Spinal cord (tissue), 10 donors: ENCODE results near the gene COL20A1. TPM values are rescaled to one million over a fixed set of nuclear protein-coding genes. Genes with fewer than 3 reads are reported as not detected.

Experiments used
- DNase-seq, 6 donors: peaks; one replicate each; pipeline versions ENCODE4 v3.0.0 to v3.0.0-alpha.2; 2013 to 2015; ENCODE audit warnings: low spot score in 6 of 6, low read depth in 4 of 6
- H3K27ac ChIP-seq: one replicate; pipeline ENCODE4 v1.5.1; 2013; ENCODE audit warnings: low read depth, low read length, control low read depth
- H3K27me3 ChIP-seq: one replicate; pipeline ENCODE4 v1.6.1; 2013; ENCODE audit warnings: low read length; ENCODE audit not compliant: control insufficient read depth, insufficient read depth
- H3K36me3 ChIP-seq: one replicate; pipeline ENCODE4 v1.6.1; 2013; ENCODE audit warnings: low read length; ENCODE audit not compliant: control insufficient read depth, insufficient read depth
- H3K4me1 ChIP-seq: one replicate; pipeline ENCODE4 v1.6.1; 2013; ENCODE audit warnings: low read length; ENCODE audit not compliant: control insufficient read depth, insufficient read depth
- H3K4me3 ChIP-seq: one replicate; pipeline ENCODE4 v1.5.1; 2013; ENCODE audit warnings: low read depth, low read length, control low read depth
- H3K9me3 ChIP-seq: one replicate; pipeline ENCODE4 v1.6.1; 2013; ENCODE audit warnings: low read length; ENCODE audit not compliant: control insufficient read depth, insufficient read depth
- WGBS: methylation state at CpG from one replicate; pipeline ENCODE4 v1.1.5; 2013; ENCODE audit warnings: missing lambda C conversion rate; ENCODE audit not compliant: insufficient coverage; 5-methylcytosine and 5-hydroxymethylcytosine counted together
- polyA plus RNA-seq, 2 donors: library from polyadenylated mRNA; unstranded; fragments of 120-200 nt; gene quantifications; one replicate each; pipeline ENCODE4 v1.2.1, GENCODE V29; 2013; ENCODE audit not compliant: insufficient read length in 2 of 2
- total RNA-seq, 2 donors: library from RNA; depleted of rRNA in 1 of 2; stranded (reverse); fragments of 120-200 nt in 1 of 2; fragments of >200 nt in 1 of 2; gene quantifications; one replicate each; pipeline versions ENCODE4 v1.2.3 to v1.2.4, GENCODE V29; 2013 to 2014
- donor health status: healthy.

The COL20A1 gene
- total and polyA plus RNA-seq, 4 donors, result 10.3 to 50.9 (median 32.2) TPM

DNA sequence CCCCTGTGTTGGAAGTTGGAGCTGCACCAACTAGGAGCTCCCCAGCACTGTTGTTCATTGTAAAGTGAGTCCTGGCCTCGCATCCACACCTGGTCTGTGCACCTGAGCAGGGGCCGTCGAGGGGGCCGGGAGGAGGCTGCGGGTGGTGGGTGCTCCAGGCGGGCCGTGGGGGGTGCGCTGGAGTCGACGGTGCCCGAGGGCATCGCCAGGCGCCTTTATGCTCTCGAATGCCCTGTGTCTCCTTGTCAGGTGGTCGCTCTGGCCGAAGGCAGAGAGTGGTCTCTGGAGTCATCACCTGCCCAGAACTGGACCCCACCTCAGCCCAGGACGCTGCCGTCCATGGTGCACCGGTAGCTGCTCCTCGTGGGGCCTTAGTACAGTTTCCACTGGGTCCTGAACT is 16.0 kb upstream of the COL20A1 start:
- DNase-seq, result no peak
- H3K27me3 ChIP-seq, result no peaks in the 10 kb centered on the region
- H3K9me3 ChIP-seq, result no peaks in the 10 kb centered on the region
- peaks cover 73% of the 10 kb centered on the region for H3K36me3 ChIP-seq
- no peak overlapping the region for H3K27ac ChIP-seq
- peaks cover 16% of the 10 kb centered on the region for H3K4me1 ChIP-seq
- 97% methylated on average over 18 of the region's 20 CpGs for WGBS
- no peak overlapping the region for H3K4me3 ChIP-seq

DNA sequence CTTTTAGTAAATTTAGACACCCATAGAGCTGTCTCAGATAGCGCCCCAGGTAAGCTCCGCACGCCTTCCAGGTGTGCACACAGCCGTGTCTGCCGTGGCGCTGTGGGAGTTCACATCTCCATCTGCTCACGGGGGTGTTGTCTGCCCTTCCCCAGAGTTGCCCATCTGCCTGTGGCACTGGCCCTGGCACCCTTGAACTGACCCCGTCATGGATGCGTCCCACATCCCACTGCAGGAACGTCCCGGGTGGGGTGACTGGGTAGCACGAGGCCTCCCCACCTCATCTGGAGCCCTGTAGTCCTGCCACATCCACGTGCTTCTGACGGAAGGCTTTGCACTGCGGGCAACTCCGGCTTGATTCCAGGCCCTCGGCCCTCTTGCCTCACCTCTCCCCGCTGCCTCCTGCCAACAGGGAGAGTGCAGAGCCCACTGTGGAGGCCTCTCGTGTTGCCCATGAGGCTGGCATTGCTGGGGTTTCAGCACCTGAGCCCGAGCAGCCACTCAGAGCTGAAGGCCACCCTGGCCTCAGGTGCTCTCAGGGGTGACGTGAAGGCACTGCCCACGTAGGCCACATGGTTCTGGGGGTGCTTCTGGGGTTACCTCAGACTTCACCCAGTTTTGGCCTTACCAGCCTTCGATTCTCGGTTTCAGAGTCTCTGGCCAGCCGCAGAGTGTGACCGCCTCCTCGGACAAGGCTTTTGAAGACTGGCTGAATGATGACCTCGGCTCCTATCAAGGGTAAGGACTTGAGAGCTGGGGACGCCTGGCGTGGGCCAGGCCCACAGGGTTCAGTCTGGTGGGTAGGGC is 15.3 kb upstream of the COL20A1 start:
- no peak for DNase-seq
- 96% methylated on average over 30 of the region's 30 CpGs for WGBS
- peaks cover 80% of the 10 kb centered on the region for H3K36me3 ChIP-seq

DNA sequence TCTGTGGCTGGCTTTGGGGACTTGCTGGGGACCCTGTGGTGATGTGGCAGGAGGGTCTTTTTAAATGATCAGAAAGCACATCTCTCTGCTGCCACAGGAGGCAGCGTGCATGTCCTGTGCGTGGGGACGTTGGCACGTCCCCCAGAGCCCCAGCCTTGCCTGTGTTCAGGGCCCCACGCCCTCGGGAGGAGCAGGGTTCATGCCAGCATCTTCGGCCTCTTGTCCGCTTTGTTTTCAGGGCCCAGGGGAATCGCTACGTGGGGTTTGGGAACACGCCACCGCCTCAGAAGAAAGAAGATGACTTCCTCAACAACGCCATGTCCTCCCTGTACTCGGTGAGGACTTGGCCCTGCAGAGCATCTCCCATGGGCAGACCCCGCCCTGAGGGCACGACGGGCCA is 14.3 kb upstream of the COL20A1 start:
- H3K4me3 ChIP-seq, result no peak overlapping the region
- H3K9me3 ChIP-seq, result no peaks in the 10 kb centered on the region
- H3K27ac ChIP-seq, result no peak overlapping the region
- peaks cover 90% of the 10 kb centered on the region for H3K36me3 ChIP-seq
- H3K27me3 ChIP-seq, result no peaks in the 10 kb centered on the region
- H3K4me1 ChIP-seq, result peaks cover 8% of the 10 kb centered on the region
- no peak for DNase-seq
- WGBS, result 89% methylated on average over 12 of the region's 17 CpGs

More for the DNA sequence above, 15.3 kb upstream of the COL20A1 start:
- Histone ChIP-seq H3K27me3 (no peaks in the 10 kb centered on the region), H3K4me3 (no peak overlapping the region), H3K9me3 (no peaks in the 10 kb centered on the region), H3K27ac (no peak overlapping the region), H3K4me1 (peaks cover 15% of the 10 kb centered on the region)

DNA sequence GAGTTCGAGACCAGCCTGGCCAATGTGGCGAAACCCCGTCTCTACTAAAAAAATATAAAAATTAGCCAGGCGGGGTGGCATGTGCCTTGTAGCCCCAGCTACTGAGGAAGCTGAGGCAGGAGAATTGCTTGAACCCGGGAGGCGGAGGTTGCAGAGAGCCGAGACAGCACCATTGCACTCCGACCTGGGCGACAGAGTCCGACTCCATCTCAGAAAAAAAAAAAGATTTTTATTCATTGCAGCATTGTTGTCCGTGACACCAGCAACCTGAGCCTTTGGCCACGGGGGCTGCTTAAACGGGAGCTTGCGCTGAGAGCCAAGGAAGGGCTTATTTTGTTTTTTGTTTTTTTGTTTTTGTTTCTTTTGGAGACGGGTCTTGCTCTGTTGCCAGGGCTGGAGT is 13.1 kb upstream of the COL20A1 start:
- Histone ChIP-seq H3K9me3 (no peaks in the 10 kb centered on the region), H3K36me3 (peaks cover 100% of the 10 kb centered on the region), H3K4me1 (peaks cover under 1% of the 10 kb centered on the region), H3K4me3 (no peak overlapping the region), H3K27me3 (no peaks in the 10 kb centered on the region), H3K27ac (no peak overlapping the region)
- DNase-seq, result no peak
- WGBS, result 94% methylated on average over 12 of the region's 15 CpGs

DNA sequence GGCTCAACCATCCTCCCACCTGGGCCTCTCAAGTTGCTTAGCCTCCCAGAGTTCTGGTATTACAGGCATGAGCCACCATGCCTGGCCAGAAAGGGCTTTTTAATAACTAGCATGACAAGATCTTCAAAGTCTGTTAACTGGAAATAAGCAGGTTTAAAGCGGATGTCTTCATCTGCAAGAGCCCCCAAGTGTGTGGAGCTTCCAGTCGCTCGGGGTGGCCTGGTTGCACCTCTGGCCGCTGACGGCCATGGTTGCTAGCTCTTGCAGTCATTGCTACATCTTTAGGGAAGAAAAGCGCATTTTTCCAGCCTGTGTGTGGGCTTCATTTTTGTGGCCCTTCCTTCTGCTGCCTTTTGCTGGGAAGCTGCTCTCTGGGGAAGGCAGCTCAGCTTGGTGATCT is 12.6 kb upstream of the COL20A1 start:
- 93% methylated on average over 6 of the region's 6 CpGs for WGBS
- no peak for DNase-seq
- Histone ChIP-seq H3K27ac (no peak overlapping the region), H3K4me1 (peaks cover 4% of the 10 kb centered on the region), H3K4me3 (no peak overlapping the region), H3K36me3 (peaks cover 100% of the 10 kb centered on the region), H3K27me3 (no peaks in the 10 kb centered on the region), H3K9me3 (no peaks in the 10 kb centered on the region)

DNA sequence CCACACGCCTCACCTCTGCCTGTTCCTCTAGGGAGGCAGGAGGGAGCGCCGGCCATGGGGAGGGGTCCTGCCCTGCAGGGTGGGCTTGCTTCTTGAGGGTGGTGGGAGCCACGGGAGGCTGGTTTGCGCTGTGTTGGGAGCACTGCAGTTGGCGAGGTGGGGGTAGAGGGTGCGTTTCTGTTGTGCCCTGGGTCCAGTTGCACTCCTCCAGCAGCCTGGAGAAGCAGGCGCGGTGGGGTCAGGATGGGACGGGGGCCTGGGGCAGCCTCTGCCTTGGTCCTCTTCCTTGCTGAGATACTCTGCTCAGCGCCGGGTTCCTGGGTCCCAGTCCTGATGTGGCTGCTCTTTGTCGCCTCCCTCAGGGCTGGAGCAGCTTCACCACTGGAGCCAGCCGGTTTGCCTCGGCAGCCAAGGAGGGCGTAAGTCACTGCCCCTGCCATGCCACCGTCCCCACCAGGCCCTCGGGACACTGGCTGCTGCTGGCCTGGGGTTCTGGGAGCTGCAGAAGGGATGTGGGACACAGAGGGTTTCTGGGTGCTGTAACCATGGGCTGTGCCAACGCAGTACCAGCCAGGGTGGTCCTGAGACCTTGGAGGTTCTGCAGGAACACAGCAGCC is 11.9 kb upstream of the COL20A1 start:
- H3K27me3 ChIP-seq, result no peaks in the 10 kb centered on the region
- peaks cover 100% of the 10 kb centered on the region for H3K36me3 ChIP-seq
- 67% methylated on average over 19 of the region's 19 CpGs for WGBS
- no peaks in the 10 kb centered on the region for H3K9me3 ChIP-seq
- H3K4me3 ChIP-seq, result no peak overlapping the region
- peaks cover 4% of the 10 kb centered on the region for H3K4me1 ChIP-seq
- no peak for DNase-seq
- H3K27ac ChIP-seq, result no peak overlapping the region

DNA sequence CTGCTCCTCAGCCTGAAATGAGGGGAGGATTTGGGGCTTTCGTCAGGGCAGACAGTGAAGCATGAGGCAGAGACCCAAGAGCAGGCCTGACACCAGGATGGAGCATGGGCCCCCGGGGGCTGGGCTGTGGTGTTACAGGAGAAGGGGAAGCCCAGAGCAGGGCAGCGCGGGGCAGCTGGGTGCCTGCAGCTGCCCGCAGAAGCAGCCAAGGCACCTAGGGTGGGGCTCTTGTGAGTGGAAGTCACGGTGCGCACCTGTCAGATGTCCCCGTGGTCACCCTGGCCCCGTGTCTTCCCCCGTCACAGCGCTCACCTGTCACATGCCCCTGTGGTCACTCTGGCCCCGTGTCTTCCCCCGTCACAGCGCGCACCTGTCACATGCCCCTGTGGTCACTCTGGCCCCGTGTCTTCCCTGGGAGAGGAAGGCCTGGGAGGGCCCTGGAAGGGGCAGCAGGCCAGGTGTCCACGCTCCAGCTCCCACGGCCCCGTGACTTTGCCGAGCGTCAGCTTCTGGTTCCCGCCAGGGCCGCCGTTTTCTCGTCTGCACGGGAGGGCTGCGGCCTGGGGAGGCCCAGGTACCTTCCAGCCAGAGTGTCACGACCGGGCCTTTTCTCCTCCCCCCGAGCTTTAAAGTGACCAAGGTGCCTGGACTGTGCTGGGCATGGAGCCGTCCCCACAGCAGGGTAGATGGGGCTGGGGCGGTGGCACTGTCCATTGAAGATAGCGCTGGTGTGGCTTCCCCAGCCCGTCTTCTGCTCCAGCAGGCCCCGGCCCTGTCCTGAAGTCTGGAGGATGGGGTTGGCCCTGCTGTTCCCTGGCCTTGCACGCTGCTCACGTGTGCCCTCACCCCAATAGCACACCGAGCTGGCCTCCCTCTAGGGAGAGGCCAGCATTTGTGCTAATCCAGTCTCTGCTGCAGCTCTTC is 11.0 kb upstream of the COL20A1 start:
- WGBS, result 95% methylated on average over 38 of the region's 38 CpGs
- Histone ChIP-seq H3K27me3 (no peaks in the 10 kb centered on the region), H3K4me1 (peaks cover 4% of the 10 kb centered on the region), H3K4me3 (no peak overlapping the region), H3K27ac (no peak overlapping the region), H3K9me3 (no peaks in the 10 kb centered on the region), H3K36me3 (peaks cover 100% of the 10 kb centered on the region)
- DNase-seq, result no peak

DNA sequence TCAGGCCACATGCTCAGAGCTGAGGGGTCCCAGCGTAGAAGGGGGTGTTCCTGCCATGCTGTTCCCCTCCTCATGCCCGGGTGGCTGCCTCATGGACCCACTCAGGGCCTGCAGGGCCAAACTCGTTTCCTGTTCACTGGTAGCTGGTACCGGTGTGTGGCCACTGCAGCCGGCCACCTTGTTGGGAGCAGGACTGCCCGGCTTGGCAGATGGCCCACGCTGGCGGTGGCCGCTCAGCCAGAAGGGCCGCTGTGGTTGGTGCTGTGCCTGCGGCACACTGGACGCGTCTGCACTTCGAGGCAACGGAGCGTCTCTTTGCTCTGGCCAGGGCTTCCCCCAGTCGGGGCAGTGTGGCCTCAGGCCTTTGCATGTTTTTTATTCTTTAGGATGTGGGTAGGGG is 10.0 kb upstream of the COL20A1 start:
- no peaks in the 10 kb centered on the region for H3K27me3 ChIP-seq
- H3K36me3 ChIP-seq, result peaks cover 100% of the 10 kb centered on the region
- peaks cover 4% of the 10 kb centered on the region for H3K4me1 ChIP-seq
- DNase-seq, result no peak
- 95% methylated on average over 17 of the region's 17 CpGs for WGBS
- H3K9me3 ChIP-seq, result no peaks in the 10 kb centered on the region
- no peak overlapping the region for H3K27ac ChIP-seq
- H3K4me3 ChIP-seq, result no peak overlapping the region

DNA sequence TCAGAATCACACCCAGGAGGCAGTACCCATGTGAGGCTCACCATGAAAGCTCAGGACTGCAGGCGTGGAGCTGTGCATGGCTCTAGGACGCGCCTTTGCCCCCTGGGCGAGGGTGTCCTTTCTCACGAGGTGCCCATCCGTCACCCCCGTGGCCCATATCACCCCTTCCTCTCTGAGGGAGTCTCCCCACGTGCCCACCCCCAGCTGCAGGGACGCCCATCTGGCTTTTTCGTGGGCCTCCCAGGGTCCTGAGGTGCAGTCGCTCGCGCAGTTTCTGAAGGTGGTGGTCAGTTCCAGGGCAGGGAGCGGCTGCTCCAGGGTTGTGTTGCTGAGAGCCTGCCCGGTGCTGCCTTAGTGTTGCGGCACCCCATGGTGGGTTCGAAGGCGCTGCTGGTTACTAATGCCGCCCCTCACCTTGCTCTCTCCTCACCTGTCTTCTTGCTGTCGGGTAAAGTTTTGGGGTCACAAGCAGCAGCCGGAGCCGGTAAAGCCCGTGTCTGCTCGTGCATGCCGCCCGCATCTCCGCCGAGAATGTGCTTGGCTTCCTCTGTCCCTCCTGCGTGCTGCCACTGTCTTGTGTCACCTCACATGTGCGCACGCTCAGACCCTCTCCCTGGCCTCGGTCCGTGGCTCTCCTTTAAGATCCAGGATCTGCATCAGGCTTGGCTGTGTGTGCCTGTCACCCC is 9.4 kb upstream of the COL20A1 start:
- Histone ChIP-seq H3K4me3 (no peak overlapping the region), H3K4me1 (peaks cover 4% of the 10 kb centered on the region), H3K27ac (no peak overlapping the region), H3K9me3 (no peaks in the 10 kb centered on the region), H3K36me3 (peaks cover 100% of the 10 kb centered on the region), H3K27me3 (no peaks in the 10 kb centered on the region)
- 94% methylated on average over 31 of the region's 33 CpGs for WGBS
- DNase-seq, result no peak
